ENCODE results near the gene ZNF3. TPM values are rescaled to one million over a fixed set of nuclear protein-coding genes. Genes with fewer than 3 reads are reported as not detected.

The ZNF3 gene
- total and polyA plus RNA-seq, 2 experiments from 2014 or later, result 23.4 to 48.9 TPM

DNA sequence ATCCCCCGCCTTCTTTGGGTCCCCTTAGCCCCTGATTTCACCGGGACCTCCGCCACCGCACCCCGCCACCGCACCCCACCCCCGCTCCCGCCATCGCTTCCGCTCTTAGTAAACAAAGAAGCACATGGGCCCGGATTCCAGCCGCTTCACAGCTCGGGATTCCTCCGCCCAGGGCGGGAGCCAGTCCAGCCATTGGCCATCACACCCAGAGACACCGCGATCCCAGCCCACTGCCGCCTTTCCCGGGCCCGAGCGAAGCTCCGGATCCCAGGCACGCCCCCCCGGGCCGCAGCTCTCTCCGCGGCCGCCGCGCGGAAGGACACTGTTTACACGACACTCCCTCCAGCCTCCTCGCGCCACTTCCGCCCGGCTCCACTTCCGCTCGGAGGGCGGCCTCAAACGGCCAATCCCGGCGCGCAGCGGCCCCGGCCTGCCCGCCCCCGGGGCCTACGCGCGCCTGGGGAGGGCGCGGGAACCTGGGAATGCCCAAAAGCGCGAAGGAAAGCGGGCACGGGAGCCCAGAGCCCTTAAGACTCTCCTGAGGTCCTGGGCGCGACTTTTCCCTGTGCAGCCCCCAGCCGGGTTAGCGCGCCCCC, 19.0 kb upstream of the ZNF3 start:
- peaks cover 78% of the 10 kb centered on the region for H3K36me3 Mint-ChIP-seq (ENCODE audit: low read depth)
- peaks cover 46% of the 10 kb centered on the region for H3K36me3 ChIP-seq (ENCODE audit: insufficient read depth)
- H2AFZ ChIP-seq, result no peak overlapping the region

More for the DNA sequence above, 19.0 kb upstream of the ZNF3 start:
- TF ChIP-seq CREB1 (CRISPR knock-in tag; IDR thresholded peaks at IDR 0.05; ENCODE audit: low read depth), result peak; percentile 82
- no peak for TF ChIP-seq NANOG (IDR thresholded peaks at IDR 0.05; ENCODE audit: borderline replicate concordance)
- TF ChIP-seq, protein P1, sequence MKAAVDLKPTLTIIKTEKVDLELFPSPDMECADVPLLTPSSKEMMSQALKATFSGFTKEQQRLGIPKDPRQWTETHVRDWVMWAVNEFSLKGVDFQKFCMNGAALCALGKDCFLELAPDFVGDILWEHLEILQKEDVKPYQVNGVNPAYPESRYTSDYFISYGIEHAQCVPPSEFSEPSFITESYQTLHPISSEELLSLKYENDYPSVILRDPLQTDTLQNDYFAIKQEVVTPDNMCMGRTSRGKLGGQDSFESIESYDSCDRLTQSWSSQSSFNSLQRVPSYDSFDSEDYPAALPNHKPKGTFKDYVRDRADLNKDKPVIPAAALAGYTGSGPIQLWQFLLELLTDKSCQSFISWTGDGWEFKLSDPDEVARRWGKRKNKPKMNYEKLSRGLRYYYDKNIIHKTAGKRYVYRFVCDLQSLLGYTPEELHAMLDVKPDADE (IDR thresholded peaks at IDR 0.05), result peak; percentile 77; the same call in 1 of the 2 replicates
- TF ChIP-seq, protein P2, sequence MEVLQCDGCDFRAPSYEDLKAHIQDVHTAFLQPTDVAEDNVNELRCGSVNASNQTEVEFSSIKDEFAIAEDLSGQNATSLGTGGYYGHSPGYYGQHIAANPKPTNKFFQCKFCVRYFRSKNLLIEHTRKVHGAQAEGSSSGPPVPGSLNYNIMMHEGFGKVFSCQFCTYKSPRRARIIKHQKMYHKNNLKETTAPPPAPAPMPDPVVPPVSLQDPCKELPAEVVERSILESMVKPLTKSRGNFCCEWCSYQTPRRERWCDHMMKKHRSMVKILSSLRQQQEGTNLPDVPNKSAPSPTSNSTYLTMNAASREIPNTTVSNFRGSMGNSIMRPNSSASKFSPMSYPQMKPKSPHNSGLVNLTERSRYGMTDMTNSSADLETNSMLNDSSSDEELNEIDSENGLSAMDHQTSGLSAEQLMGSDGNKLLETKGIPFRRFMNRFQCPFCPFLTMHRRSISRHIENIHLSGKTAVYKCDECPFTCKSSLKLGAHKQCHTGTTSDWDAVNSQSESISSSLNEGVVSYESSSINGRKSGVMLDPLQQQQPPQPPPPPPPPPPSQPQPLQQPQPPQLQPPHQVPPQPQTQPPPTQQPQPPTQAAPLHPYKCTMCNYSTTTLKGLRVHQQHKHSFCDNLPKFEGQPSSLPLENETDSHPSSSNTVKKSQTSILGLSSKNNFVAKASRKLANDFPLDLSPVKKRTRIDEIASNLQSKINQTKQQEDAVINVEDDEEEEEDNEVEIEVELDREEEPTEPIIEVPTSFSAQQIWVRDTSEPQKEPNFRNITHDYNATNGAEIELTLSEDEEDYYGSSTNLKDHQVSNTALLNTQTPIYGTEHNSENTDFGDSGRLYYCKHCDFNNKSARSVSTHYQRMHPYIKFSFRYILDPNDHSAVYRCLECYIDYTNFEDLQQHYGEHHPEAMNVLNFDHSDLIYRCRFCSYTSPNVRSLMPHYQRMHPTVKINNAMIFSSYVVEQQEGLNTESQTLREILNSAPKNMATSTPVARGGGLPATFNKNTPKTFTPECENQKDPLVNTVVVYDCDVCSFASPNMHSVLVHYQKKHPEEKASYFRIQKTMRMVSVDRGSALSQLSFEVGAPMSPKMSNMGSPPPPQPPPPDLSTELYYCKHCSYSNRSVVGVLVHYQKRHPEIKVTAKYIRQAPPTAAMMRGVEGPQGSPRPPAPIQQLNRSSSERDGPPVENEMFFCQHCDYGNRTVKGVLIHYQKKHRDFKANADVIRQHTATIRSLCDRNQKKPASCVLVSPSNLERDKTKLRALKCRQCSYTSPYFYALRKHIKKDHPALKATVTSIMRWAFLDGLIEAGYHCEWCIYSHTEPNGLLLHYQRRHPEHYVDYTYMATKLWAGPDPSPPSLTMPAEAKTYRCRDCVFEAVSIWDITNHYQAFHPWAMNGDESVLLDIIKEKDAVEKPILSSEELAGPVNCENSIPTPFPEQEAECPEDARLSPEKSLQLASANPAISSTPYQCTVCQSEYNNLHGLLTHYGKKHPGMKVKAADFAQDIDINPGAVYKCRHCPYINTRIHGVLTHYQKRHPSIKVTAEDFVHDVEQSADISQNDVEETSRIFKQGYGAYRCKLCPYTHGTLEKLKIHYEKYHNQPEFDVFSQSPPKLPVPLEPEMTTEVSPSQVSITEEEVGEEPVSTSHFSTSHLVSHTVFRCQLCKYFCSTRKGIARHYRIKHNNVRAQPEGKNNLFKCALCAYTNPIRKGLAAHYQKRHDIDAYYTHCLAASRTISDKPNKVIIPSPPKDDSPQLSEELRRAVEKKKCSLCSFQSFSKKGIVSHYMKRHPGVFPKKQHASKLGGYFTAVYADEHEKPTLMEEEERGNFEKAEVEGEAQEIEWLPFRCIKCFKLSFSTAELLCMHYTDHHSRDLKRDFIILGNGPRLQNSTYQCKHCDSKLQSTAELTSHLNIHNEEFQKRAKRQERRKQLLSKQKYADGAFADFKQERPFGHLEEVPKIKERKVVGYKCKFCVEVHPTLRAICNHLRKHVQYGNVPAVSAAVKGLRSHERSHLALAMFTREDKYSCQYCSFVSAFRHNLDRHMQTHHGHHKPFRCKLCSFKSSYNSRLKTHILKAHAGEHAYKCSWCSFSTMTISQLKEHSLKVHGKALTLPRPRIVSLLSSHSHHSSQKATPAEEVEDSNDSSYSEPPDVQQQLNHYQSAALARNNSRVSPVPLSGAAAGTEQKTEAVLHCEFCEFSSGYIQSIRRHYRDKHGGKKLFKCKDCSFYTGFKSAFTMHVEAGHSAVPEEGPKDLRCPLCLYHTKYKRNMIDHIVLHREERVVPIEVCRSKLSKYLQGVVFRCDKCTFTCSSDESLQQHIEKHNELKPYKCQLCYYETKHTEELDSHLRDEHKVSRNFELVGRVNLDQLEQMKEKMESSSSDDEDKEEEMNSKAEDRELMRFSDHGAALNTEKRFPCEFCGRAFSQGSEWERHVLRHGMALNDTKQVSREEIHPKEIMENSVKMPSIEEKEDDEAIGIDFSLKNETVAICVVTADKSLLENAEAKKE (CRISPR knock-in tag; IDR thresholded peaks at IDR 0.05), result no peak
- DNase-seq (ENCODE audit: low spot score), result peak; percentile 96
- Histone ChIP-seq H3K79me2 (replicated peaks; ENCODE audit: insufficient read depth) (peaks cover 60% of the 10 kb centered on the region), H3K9me2 (ENCODE audit: insufficient read depth) (no peaks in the 10 kb centered on the region), H4K20me1 (replicated peaks; ENCODE audit: insufficient read depth) (peaks cover 41% of the 10 kb centered on the region), H3F3A (replicated peaks; ENCODE audit: low read depth) (peaks cover 54% of the 10 kb centered on the region), H3K4me1 (ENCODE audit: insufficient read depth) (peaks cover 13% of the 10 kb centered on the region), H3K4me2 (peak overlapping the region; percentile 100), H3K27me3 (ENCODE audit: insufficient read depth) (no peaks in the 10 kb centered on the region), H3K4me3 (peak overlapping the region; percentile 100), H3K27ac (ENCODE audit: low read depth) (peak overlapping the region; percentile 100)
- peak; percentile 74 for ATAC-seq
- peaks cover 5% of the 10 kb centered on the region; the same call in 2 of the 3 replicates for H3K9me3 Mint-ChIP-seq
- H3K27me3 Mint-ChIP-seq (ENCODE audit: insufficient read depth, low read depth, poor library complexity), result peaks cover 53% of the 10 kb centered on the region
- H3K27ac Mint-ChIP-seq, result peak overlapping the region; percentile 99
- H3K4me1 Mint-ChIP-seq, result peaks cover 41% of the 10 kb centered on the region
- peak overlapping the region; percentile 95 for H3K4me3 Mint-ChIP-seq
